Suprapubic skin (tissue), 4 donors: ENCODE measurements around the gene GRM7. TPM values are rescaled to one million over a fixed set of nuclear protein-coding genes. Genes with fewer than 3 reads are reported as not detected.

Source experiments
- DNase-seq, 2 donors: peaks; one replicate each; pipeline ENCODE4 v3.0.0-alpha.2; 2019; ENCODE audit warnings: low spot score in 2 of 2
- H3K27ac ChIP-seq: fragments of 200-600 bp; sonication (generic); one replicate; pipeline ENCODE4 v1.5.1; 2019
- H3K27me3 ChIP-seq: fragments of 200-600 bp; sonication (generic); one replicate; pipeline ENCODE4 v1.5.1; 2019
- H3K36me3 ChIP-seq: fragments of 200-600 bp; sonication (generic); one replicate; pipeline ENCODE4 v1.5.1; 2019
- H3K4me1 ChIP-seq: fragments of 200-600 bp; sonication (generic); one replicate; pipeline ENCODE4 v1.5.1; 2019
- H3K4me3 ChIP-seq: fragments of 200-600 bp; sonication (generic); one replicate; pipeline ENCODE4 v1.5.1; 2019; ENCODE audit warnings: mild to moderate bottlenecking
- H3K9me3 ChIP-seq: fragments of 200-600 bp; sonication (generic); one replicate; pipeline ENCODE4 v1.5.1; 2019
- EP300 ChIP-seq: sonication (generic); formaldehyde crosslinking; IDR thresholded peaks from one replicate; pipeline ENCODE4 v1.6.1; 2017; ENCODE audit warnings: antibody characterized with exemption
- POLR2A ChIP-seq, 2 donors: fragments of 450-650 bp; IDR thresholded peaks; one replicate each; pipeline ENCODE4 v1.6.1; 2017; ENCODE audit warnings: antibody characterized with exemption in 2 of 2, mild to moderate bottlenecking in 2 of 2, moderate library complexity in 2 of 2
- POLR2AphosphoS5 ChIP-seq, 3 donors: sonication (generic); formaldehyde crosslinking; IDR thresholded peaks; one replicate each; pipeline ENCODE4 v1.6.1; 2017; ENCODE audit warnings: antibody characterized with exemption in 3 of 3
- WGBS: methylation state at CpG from one replicate; pipeline ENCODE4 v1.1.5; 2018; 5-methylcytosine and 5-hydroxymethylcytosine counted together
- total RNA-seq, 4 donors: library from RNA; depleted of rRNA; stranded (reverse); fragments of >200 nt; gene quantifications; one replicate each; pipeline ENCODE4 v1.1.0, GENCODE V29; 2016
- TF ChIP-seq, protein P1 (sequence below), 2 donors: fragments of 200-600 bp in 1 of 2; fragments of 450-650 bp in 1 of 2; sonication (generic) in 1 of 2; IDR thresholded peaks; one replicate each; pipeline ENCODE4 v1.5.1; 2016 to 2019; ENCODE audit warnings: antibody characterized with exemption in 2 of 2, mild to moderate bottlenecking in 1 of 2, moderate library complexity in 1 of 2

The GRM7 gene
- total RNA-seq, 4 donors from 2014 or later, result 0.21 to 0.48 TPM; not detected in 2

- H3K27me3 ChIP-seq, result no peaks in the 10 kb centered on the region
- H3K4me3 ChIP-seq, result no peak overlapping the region
- no peak overlapping the region for H3K27ac ChIP-seq
- 97% methylated on average over 3 of the region's 3 CpGs for WGBS
- H3K4me1 ChIP-seq, result no peaks in the 10 kb centered on the region
- DNase-seq, result no peak
- H3K9me3 ChIP-seq, result no peaks in the 10 kb centered on the region
- H3K36me3 ChIP-seq, result no peaks in the 10 kb centered on the region
- TF ChIP-seq EP300 (no peak), POLR2AphosphoS5 (IDR thresholded peaks at IDR 0.05) (no peak), POLR2A (IDR thresholded peaks at IDR 0.05) (no peak)
- TF ChIP-seq, protein P1, sequence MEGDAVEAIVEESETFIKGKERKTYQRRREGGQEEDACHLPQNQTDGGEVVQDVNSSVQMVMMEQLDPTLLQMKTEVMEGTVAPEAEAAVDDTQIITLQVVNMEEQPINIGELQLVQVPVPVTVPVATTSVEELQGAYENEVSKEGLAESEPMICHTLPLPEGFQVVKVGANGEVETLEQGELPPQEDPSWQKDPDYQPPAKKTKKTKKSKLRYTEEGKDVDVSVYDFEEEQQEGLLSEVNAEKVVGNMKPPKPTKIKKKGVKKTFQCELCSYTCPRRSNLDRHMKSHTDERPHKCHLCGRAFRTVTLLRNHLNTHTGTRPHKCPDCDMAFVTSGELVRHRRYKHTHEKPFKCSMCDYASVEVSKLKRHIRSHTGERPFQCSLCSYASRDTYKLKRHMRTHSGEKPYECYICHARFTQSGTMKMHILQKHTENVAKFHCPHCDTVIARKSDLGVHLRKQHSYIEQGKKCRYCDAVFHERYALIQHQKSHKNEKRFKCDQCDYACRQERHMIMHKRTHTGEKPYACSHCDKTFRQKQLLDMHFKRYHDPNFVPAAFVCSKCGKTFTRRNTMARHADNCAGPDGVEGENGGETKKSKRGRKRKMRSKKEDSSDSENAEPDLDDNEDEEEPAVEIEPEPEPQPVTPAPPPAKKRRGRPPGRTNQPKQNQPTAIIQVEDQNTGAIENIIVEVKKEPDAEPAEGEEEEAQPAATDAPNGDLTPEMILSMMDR (IDR thresholded peaks at IDR 0.05), result no peak
Measured at GRCh38 chr3:7082244-7082643, 221.3 kb downstream of the GRM7 start.

DNA sequence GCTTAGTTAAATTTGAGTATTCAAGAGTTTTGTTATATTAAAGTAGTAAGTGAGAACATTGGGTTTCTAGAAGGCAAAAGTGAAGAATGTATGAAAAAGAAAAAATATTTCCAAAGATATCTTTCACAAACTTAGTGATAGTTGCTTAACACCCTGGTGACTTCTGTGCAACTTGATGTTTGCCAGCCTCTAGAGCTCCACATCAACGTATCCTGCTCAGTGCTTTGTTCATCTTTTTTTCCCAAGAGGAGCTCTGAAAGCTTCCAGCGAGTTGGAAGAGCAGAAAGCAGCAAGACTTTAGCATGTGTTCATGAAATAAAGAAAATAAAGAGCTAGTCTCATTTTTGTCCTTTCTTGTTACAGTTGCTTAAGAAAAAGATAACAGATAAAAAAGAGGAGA lies 225.5 kb downstream of the GRM7 start:
- Histone ChIP-seq H3K9me3 (no peaks in the 10 kb centered on the region), H3K27ac (no peak overlapping the region), H3K36me3 (no peaks in the 10 kb centered on the region), H3K4me1 (no peaks in the 10 kb centered on the region), H3K27me3 (no peaks in the 10 kb centered on the region), H3K4me3 (no peak overlapping the region)
- no peak for DNase-seq
- WGBS, result 51% methylated on average over 2 of the region's 2 CpGs
- TF ChIP-seq POLR2AphosphoS5 (IDR thresholded peaks at IDR 0.05), result no peak
- TF ChIP-seq, protein P1 (IDR thresholded peaks at IDR 0.05), result no peak
- no peak for TF ChIP-seq EP300
- TF ChIP-seq POLR2A (IDR thresholded peaks at IDR 0.05), result no peak

DNA sequence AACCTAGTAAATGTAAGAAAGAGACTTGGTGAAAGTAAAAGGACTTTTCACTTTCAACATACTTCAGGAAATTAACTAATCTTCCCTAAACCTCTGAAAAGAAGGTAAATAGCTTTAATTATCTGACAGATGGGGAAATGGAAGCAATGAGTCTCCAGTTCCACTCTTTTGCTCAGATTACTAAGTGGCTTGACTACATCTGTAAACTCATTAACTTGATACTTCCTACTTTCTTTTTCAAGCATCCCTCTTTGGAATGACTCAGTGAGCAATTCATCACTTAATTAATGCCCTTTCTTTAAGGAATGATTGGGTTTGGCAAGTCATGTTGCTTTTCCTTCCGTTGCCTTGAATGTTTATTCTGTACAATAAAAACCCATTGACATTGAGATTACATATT lies 234.2 kb downstream of the GRM7 start:
- Histone ChIP-seq H3K27me3 (no peaks in the 10 kb centered on the region), H3K27ac (no peak overlapping the region), H3K36me3 (no peaks in the 10 kb centered on the region), H3K9me3 (no peaks in the 10 kb centered on the region), H3K4me1 (no peaks in the 10 kb centered on the region), H3K4me3 (no peak overlapping the region)
- TF ChIP-seq POLR2AphosphoS5 (IDR thresholded peaks at IDR 0.05) (no peak), POLR2A (IDR thresholded peaks at IDR 0.05) (no peak), EP300 (no peak)
- TF ChIP-seq, protein P1 (IDR thresholded peaks at IDR 0.05), result no peak
- 61% methylated on average over 1 of the region's 1 CpG for WGBS
- DNase-seq, result no peak

DNA sequence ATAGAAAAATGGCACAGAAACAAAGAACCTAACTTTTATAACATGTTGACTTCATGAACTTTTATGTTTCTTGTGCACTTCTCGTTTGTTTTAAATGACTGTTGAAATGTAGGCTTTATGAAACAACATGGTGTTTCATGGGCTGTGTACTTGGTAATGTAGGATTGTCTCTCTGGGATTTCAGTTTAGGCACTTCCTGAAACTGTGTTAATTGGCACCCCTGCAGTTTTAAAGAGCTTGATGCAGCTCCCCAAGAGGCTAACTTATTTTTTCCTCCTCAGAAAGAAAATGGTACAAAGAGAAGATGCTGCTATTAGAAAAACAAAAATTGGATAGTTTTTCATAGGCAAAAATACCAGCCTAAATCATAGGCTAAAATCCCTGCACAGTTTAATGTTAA lies 239.2 kb downstream of the GRM7 start:
- no peaks in the 10 kb centered on the region for H3K27me3 ChIP-seq
- H3K9me3 ChIP-seq, result no peaks in the 10 kb centered on the region
- no peak overlapping the region for H3K4me3 ChIP-seq
- no peak for DNase-seq
- TF ChIP-seq POLR2A (IDR thresholded peaks at IDR 0.05) (no peak), POLR2AphosphoS5 (IDR thresholded peaks at IDR 0.05) (no peak), EP300 (no peak)
- TF ChIP-seq, protein P1 (IDR thresholded peaks at IDR 0.05), result no peak
- H3K4me1 ChIP-seq, result no peaks in the 10 kb centered on the region
- no peaks in the 10 kb centered on the region for H3K36me3 ChIP-seq
- no peak overlapping the region for H3K27ac ChIP-seq
- 69% methylated on average over 1 of the region's 1 CpG for WGBS

- TF ChIP-seq, protein P1 (IDR thresholded peaks at IDR 0.05), result no peak
- no peak for TF ChIP-seq POLR2A (IDR thresholded peaks at IDR 0.05)
- TF ChIP-seq EP300, result no peak
- TF ChIP-seq POLR2AphosphoS5 (IDR thresholded peaks at IDR 0.05), result no peak
Measured at GRCh38 chr3:7106635-7107034, 245.7 kb downstream of the GRM7 start.

More at GRCh38 chr3:7106635-7107034, 245.7 kb downstream of the GRM7 start:
- Histone ChIP-seq H3K36me3 (no peaks in the 10 kb centered on the region), H3K9me3 (no peaks in the 10 kb centered on the region), H3K4me3 (no peak overlapping the region), H3K27me3 (no peaks in the 10 kb centered on the region), H3K27ac (no peak overlapping the region), H3K4me1 (no peaks in the 10 kb centered on the region)
- no peak for DNase-seq
- WGBS, result 87% methylated on average over 1 of the region's 1 CpG
